ENCODE data around the gene TMPRSS9. TPM values are rescaled to one million over a fixed set of nuclear protein-coding genes. Genes with fewer than 3 reads are reported as not detected.

The TMPRSS9 gene
- total and polyA plus RNA-seq, 2 of the 13 experiments (the other 11 are each of a cell fraction or from before 2014, with no cell fraction given), result 2.5 to 5.2 TPM

DNA sequence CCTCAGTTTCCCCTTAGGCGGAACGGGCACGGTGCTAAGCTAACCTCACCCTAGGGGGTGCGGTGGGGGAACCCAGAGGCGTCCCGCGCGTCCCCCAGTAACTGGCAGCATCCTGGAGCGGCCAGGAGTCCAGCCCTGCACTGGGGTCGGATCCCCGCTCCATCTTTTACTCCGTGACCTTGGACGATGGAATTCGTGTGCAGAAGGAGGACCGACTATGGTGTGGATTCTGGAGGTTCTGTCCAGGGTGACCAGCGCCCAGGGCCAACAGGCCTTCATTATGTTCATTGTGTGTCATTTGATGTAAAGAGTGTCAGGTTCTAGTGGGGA is 31.0 kb upstream of the TMPRSS9 start (continued):
- TF ChIP-seq, protein P1, sequence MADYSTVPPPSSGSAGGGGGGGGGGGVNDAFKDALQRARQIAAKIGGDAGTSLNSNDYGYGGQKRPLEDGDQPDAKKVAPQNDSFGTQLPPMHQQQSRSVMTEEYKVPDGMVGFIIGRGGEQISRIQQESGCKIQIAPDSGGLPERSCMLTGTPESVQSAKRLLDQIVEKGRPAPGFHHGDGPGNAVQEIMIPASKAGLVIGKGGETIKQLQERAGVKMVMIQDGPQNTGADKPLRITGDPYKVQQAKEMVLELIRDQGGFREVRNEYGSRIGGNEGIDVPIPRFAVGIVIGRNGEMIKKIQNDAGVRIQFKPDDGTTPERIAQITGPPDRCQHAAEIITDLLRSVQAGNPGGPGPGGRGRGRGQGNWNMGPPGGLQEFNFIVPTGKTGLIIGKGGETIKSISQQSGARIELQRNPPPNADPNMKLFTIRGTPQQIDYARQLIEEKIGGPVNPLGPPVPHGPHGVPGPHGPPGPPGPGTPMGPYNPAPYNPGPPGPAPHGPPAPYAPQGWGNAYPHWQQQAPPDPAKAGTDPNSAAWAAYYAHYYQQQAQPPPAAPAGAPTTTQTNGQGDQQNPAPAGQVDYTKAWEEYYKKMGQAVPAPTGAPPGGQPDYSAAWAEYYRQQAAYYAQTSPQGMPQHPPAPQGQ (CRISPR knock-in tag; IDR thresholded peaks at IDR 0.05; ENCODE audit: borderline replicate concordance), result no peak
- TF ChIP-seq PLRG1 (conservative IDR thresholded peaks at IDR 0.05) (no peak), RARG (CRISPR knock-in tag; IDR thresholded peaks at IDR 0.05; ENCODE audit: low read depth) (no peak), XBP1 (CRISPR knock-in tag; IDR thresholded peaks at IDR 0.05) (no peak), ZSCAN9 (CRISPR knock-in tag; IDR thresholded peaks at IDR 0.05; ENCODE audit: borderline replicate concordance) (no peak), ZNF232 (CRISPR knock-in tag; IDR thresholded peaks at IDR 0.05; ENCODE audit: borderline replicate concordance) (no peak), SP5 (CRISPR knock-in tag; IDR thresholded peaks at IDR 0.05; ENCODE audit: borderline replicate concordance, low read depth) (no peak), EED (CRISPR knock-in tag; IDR thresholded peaks at IDR 0.05) (0 out of 2 replicates have a peak, but pooled peaks have one; percentile 29), ZBTB38 (CRISPR knock-in tag; IDR thresholded peaks at IDR 0.05) (no peak), ZNF30 (CRISPR knock-in tag; IDR thresholded peaks at IDR 0.05) (no peak), ZNF3 (CRISPR knock-in tag; IDR thresholded peaks at IDR 0.05) (no peak), ZNF451 (CRISPR knock-in tag; IDR thresholded peaks at IDR 0.05) (no peak), SETDB1 (CRISPR knock-in tag; IDR thresholded peaks at IDR 0.05; ENCODE audit: borderline replicate concordance) (no peak), IKZF1 (IDR thresholded peaks at IDR 0.05) (no peak)
- TF ChIP-seq, protein P2, sequence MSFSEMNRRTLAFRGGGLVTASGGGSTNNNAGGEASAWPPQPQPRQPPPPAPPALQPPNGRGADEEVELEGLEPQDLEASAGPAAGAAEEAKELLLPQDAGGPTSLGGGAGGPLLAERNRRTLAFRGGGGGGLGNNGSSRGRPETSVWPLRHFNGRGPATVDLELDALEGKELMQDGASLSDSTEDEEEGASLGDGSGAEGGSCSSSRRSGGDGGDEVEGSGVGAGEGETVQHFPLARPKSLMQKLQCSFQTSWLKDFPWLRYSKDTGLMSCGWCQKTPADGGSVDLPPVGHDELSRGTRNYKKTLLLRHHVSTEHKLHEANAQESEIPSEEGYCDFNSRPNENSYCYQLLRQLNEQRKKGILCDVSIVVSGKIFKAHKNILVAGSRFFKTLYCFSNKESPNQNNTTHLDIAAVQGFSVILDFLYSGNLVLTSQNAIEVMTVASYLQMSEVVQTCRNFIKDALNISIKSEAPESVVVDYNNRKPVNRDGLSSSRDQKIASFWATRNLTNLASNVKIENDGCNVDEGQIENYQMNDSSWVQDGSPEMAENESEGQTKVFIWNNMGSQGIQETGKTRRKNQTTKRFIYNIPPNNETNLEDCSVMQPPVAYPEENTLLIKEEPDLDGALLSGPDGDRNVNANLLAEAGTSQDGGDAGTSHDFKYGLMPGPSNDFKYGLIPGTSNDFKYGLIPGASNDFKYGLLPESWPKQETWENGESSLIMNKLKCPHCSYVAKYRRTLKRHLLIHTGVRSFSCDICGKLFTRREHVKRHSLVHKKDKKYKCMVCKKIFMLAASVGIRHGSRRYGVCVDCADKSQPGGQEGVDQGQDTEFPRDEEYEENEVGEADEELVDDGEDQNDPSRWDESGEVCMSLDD (CRISPR knock-in tag; IDR thresholded peaks at IDR 0.05; ENCODE audit: borderline replicate concordance), result 0 out of 2 replicates have a peak, but pooled peaks have one; percentile 29
- TF ChIP-seq, protein P3, sequence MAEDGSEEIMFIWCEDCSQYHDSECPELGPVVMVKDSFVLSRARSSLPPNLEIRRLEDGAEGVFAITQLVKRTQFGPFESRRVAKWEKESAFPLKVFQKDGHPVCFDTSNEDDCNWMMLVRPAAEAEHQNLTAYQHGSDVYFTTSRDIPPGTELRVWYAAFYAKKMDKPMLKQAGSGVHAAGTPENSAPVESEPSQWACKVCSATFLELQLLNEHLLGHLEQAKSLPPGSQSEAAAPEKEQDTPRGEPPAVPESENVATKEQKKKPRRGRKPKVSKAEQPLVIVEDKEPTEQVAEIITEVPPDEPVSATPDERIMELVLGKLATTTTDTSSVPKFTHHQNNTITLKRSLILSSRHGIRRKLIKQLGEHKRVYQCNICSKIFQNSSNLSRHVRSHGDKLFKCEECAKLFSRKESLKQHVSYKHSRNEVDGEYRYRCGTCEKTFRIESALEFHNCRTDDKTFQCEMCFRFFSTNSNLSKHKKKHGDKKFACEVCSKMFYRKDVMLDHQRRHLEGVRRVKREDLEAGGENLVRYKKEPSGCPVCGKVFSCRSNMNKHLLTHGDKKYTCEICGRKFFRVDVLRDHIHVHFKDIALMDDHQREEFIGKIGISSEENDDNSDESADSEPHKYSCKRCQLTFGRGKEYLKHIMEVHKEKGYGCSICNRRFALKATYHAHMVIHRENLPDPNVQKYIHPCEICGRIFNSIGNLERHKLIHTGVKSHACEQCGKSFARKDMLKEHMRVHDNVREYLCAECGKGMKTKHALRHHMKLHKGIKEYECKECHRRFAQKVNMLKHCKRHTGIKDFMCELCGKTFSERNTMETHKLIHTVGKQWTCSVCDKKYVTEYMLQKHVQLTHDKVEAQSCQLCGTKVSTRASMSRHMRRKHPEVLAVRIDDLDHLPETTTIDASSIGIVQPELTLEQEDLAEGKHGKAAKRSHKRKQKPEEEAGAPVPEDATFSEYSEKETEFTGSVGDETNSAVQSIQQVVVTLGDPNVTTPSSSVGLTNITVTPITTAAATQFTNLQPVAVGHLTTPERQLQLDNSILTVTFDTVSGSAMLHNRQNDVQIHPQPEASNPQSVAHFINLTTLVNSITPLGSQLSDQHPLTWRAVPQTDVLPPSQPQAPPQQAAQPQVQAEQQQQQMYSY (CRISPR knock-in tag; IDR thresholded peaks at IDR 0.05), result peak; percentile 78; the same call in 1 of the 2 replicates
- TF ChIP-seq, protein P4, sequence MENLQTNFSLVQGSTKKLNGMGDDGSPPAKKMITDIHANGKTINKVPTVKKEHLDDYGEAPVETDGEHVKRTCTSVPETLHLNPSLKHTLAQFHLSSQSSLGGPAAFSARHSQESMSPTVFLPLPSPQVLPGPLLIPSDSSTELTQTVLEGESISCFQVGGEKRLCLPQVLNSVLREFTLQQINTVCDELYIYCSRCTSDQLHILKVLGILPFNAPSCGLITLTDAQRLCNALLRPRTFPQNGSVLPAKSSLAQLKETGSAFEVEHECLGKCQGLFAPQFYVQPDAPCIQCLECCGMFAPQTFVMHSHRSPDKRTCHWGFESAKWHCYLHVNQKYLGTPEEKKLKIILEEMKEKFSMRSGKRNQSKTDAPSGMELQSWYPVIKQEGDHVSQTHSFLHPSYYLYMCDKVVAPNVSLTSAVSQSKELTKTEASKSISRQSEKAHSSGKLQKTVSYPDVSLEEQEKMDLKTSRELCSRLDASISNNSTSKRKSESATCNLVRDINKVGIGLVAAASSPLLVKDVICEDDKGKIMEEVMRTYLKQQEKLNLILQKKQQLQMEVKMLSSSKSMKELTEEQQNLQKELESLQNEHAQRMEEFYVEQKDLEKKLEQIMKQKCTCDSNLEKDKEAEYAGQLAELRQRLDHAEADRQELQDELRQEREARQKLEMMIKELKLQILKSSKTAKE (CRISPR knock-in tag; IDR thresholded peaks at IDR 0.05; ENCODE audit: borderline replicate concordance), result no peak
